Daoy (cell line): ENCODE measurements around the gene CADM4. TPM values are rescaled to one million over a fixed set of nuclear protein-coding genes. Genes with fewer than 3 reads are reported as not detected.
"Not testable (repeated sequence)": the region's sequence is repeated elsewhere in the genome, so short reads cannot be mapped to it uniquely, and the experiment has no call there.

Experiments
- DNase-seq: peaks from one replicate; pipeline ENCODE4 v3.0.0-alpha.2; 2015; ENCODE audit warnings: low read depth
- total RNA-seq: library from RNA; depleted of rRNA; stranded (reverse); fragments of >200 nt; shearing (Covaris generic); gene quantifications from 2 replicates; pipeline ENCODE4 v1.2.3, GENCODE V29; 2014

The CADM4 gene
- total RNA-seq, 1 experiment from 2014 or later, result 4.8 TPM

GRCh38 chr19:43607238-43608205 lies 32.1 kb downstream of the CADM4 start:
- DNase-seq, result no peak

GRCh38 chr19:43606569-43607229 lies 33.0 kb downstream of the CADM4 start:
- no peak for DNase-seq

GRCh38 chr19:43605875-43606568 lies 33.6 kb downstream of the CADM4 start:
- DNase-seq, result no peak

- not testable (repeated sequence) for DNase-seq
Observed at GRCh38 chr19:43600326-43600725, 39.3 kb downstream of the CADM4 start.

GRCh38 chr19:43599635-43600295 lies 39.9 kb downstream of the CADM4 start:
- DNase-seq, result no peak

- DNase-seq, result no peak
Observed at GRCh38 chr19:43598445-43599240, 41.0 kb downstream of the CADM4 start.

GRCh38 chr19:43597876-43598275 lies 41.8 kb downstream of the CADM4 start:
- no peak for DNase-seq

- no peak for DNase-seq
Observed at GRCh38 chr19:43596842-43597461, 42.7 kb downstream of the CADM4 start.

GRCh38 chr19:43595999-43596841 lies 43.4 kb downstream of the CADM4 start, which contains the start of the genes IRGQ and ZNF576:
IRGQ (minus strand) TSS chr19:43596134; CDS start chr19:43595338, 796 bp downstream.
ZNF576 (plus strand) TSS chr19:43596595; CDS start chr19:43597109, 514 bp downstream.
- peak; percentile 100 for DNase-seq

GRCh38 chr19:43595605-43595998 lies 44.0 kb downstream of the CADM4 start:
- DNase-seq, result no peak

GRCh38 chr19:43594710-43595604 lies 44.7 kb downstream of the CADM4 start:
- DNase-seq, result peak; percentile 78

GRCh38 chr19:43594081-43594697 lies 45.5 kb downstream of the CADM4 start:
- DNase-seq, result no peak

GRCh38 chr19:43592800-43593350 lies 46.8 kb downstream of the CADM4 start:
- no peak for DNase-seq

GRCh38 chr19:43591904-43592772 lies 47.5 kb downstream of the CADM4 start:
- DNase-seq, result no peak

- DNase-seq, result no peak
Observed at GRCh38 chr19:43589678-43590077, 50.0 kb downstream of the CADM4 start.

GRCh38 chr19:43589277-43589676 lies 50.4 kb downstream of the CADM4 start:
- no peak for DNase-seq
